HEK293 (cell line): ENCODE results near the gene NAGLU.

Experiments used
- HOXD13 ChIP-seq: sonication (generic); formaldehyde crosslinking; IDR thresholded peaks from 2 replicates; pipeline ENCODE4 v1.8.0; 2022; ENCODE audit warnings: missing genetic modification reagents, borderline replicate concordance
- KLF1 ChIP-seq: fragments of 450-650 bp; formaldehyde crosslinking; IDR thresholded peaks from 2 replicates; pipeline ENCODE4 v1.5.1; 2016; ENCODE audit warnings: missing biosample characterization, missing genetic modification characterization
- SP2 ChIP-seq: fragments of 450-650 bp; formaldehyde crosslinking; IDR thresholded peaks from 2 replicates; pipeline ENCODE4 v1.5.1; 2016; ENCODE audit warnings: missing biosample characterization, missing genetic modification characterization
- WT1 ChIP-seq: fragments of 450-650 bp; formaldehyde crosslinking; IDR thresholded peaks from 2 replicates; pipeline ENCODE4 v1.5.1; 2016; ENCODE audit warnings: missing biosample characterization, missing genetic modification characterization
- ZBTB20 ChIP-seq: fragments of 450-650 bp; formaldehyde crosslinking; IDR thresholded peaks from 2 replicates; pipeline ENCODE4 v1.5.1; 2016; ENCODE audit warnings: missing biosample characterization, missing genetic modification characterization
- ZBTB8A ChIP-seq: fragments of 450-650 bp; formaldehyde crosslinking; IDR thresholded peaks from 2 replicates; pipeline ENCODE4 v1.5.1; 2016; ENCODE audit warnings: missing biosample characterization, missing genetic modification characterization
- ZFP41 ChIP-seq: fragments of 450-650 bp; formaldehyde crosslinking; IDR thresholded peaks from 2 replicates; pipeline ENCODE4 v1.5.1; 2016; ENCODE audit warnings: missing biosample characterization, missing genetic modification characterization, borderline replicate concordance
- ZNF112 ChIP-seq: fragments of 450-650 bp; formaldehyde crosslinking; IDR thresholded peaks from 2 replicates; pipeline ENCODE4 v1.5.0; 2017; ENCODE audit warnings: missing biosample characterization, missing genetic modification characterization
- ZNF174 ChIP-seq: fragments of 450-650 bp; formaldehyde crosslinking; IDR thresholded peaks from 2 replicates; pipeline ENCODE4 v1.5.0; 2017; ENCODE audit warnings: missing biosample characterization, mild to moderate bottlenecking, missing genetic modification characterization
- ZNF19 ChIP-seq: fragments of 450-650 bp; formaldehyde crosslinking; IDR thresholded peaks from 2 replicates; pipeline ENCODE4; 2016; ENCODE audit warnings: missing biosample characterization, missing genetic modification characterization, low read depth
- ZNF214 ChIP-seq: fragments of 450-650 bp; formaldehyde crosslinking; IDR thresholded peaks from 2 replicates; pipeline ENCODE4 v1.5.1; 2017; ENCODE audit warnings: missing biosample characterization, mild to moderate bottlenecking, missing genetic modification characterization, borderline replicate concordance
- ZNF366 ChIP-seq: fragments of 450-650 bp; formaldehyde crosslinking; conservative IDR thresholded peaks from 2 replicates; pipeline ENCODE4 v1.5.1; 2016; ENCODE audit warnings: missing biosample characterization, missing genetic modification characterization
- ZNF529 ChIP-seq: fragments of 450-650 bp; formaldehyde crosslinking; IDR thresholded peaks from 2 replicates; pipeline ENCODE4 v1.5.1; 2017; ENCODE audit warnings: missing genetic modification characterization, missing biosample characterization; ENCODE audit not compliant: insufficient replicate concordance
- ZSCAN16 ChIP-seq: fragments of 450-650 bp; formaldehyde crosslinking; IDR thresholded peaks from 2 replicates; pipeline ENCODE4 v1.5.1; 2016; ENCODE audit warnings: missing biosample characterization, missing genetic modification characterization
- ZSCAN23 ChIP-seq: fragments of 450-650 bp; formaldehyde crosslinking; IDR thresholded peaks from 2 replicates; pipeline ENCODE4 v1.5.1; 2016; ENCODE audit warnings: missing biosample characterization, missing genetic modification characterization
- TF ChIP-seq, protein P1 (sequence below): fragments of 450-650 bp; formaldehyde crosslinking; IDR thresholded peaks from 2 replicates; pipeline ENCODE4 v1.5.1; 2016; ENCODE audit warnings: missing biosample characterization, missing genetic modification characterization, borderline replicate concordance
- TF ChIP-seq, protein P2 (sequence below): fragments of 450-650 bp; formaldehyde crosslinking; IDR thresholded peaks from 2 replicates; pipeline ENCODE4 v1.5.1; 2016; ENCODE audit warnings: missing biosample characterization, missing genetic modification characterization
- TF ChIP-seq, protein P3 (sequence below): fragments of 450-650 bp; formaldehyde crosslinking; IDR thresholded peaks from 2 replicates; pipeline ENCODE4 v1.5.1; 2017; ENCODE audit warnings: missing biosample characterization, missing genetic modification characterization
- TF ChIP-seq, protein P4 (sequence below): fragments of 450-650 bp; formaldehyde crosslinking; IDR thresholded peaks from 2 replicates; pipeline ENCODE4 v1.5.1; 2016; ENCODE audit warnings: missing biosample characterization, missing genetic modification characterization
- TF ChIP-seq, protein P5 (sequence below): fragments of 450-650 bp; formaldehyde crosslinking; IDR thresholded peaks from 2 replicates; pipeline ENCODE4 v1.5.1; 2016; ENCODE audit warnings: missing biosample characterization, missing genetic modification characterization
- TF ChIP-seq, protein P6 (sequence below): fragments of 450-650 bp; formaldehyde crosslinking; IDR thresholded peaks from 2 replicates; pipeline ENCODE4 v1.5.1; 2017; ENCODE audit warnings: missing biosample characterization, mild to moderate bottlenecking, missing genetic modification characterization, moderate library complexity
- TF ChIP-seq, protein P7 (sequence below): fragments of 450-650 bp; formaldehyde crosslinking; IDR thresholded peaks from 2 replicates; pipeline ENCODE4 v1.5.1; 2016; ENCODE audit warnings: missing biosample characterization, missing genetic modification characterization

The NAGLU gene

DNA sequence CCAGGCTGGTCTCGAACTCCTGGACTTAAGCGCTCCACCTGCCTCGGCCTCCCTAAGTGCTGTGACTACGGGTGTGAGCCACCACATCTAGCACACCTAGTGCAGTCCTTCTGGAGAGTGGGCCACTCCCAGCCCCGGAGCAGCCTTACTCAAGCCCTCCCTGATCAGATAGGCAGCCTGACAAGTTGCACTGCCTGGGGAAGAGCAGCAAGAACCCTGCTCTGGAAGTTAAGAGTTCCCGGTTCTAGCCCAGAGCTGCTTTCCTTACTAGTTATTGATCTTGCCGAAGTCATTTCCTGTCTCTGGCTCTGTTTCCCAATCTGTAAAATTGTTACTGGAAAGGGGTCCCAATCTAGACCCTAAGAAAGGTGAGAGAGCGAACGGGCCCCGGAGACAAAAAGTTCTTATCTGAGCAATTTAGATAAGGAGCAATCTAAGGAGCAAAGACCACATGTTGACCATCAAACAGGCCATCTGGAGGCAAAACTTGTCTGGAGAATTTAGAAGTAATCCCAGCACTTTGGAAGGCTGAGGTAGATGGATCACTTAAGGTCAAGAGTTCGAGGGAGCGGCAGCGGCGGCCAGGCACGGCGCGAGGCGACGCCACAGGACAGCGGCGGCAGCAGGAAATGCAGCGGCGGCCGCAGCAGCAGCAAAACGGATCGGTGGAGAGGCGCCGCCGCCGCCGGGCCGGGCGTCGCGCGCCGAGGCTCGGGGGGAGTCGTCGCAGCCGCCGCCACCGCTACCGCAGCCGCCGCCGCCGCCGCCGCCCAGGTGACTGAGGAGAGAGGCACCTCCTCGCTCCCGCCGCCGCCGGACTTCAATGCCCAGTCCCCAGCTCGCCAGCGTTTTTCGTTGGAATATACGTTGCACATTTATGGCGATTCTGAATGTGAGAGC is 4.3 kb upstream of the NAGLU start (continued):
- TF ChIP-seq, protein P1, sequence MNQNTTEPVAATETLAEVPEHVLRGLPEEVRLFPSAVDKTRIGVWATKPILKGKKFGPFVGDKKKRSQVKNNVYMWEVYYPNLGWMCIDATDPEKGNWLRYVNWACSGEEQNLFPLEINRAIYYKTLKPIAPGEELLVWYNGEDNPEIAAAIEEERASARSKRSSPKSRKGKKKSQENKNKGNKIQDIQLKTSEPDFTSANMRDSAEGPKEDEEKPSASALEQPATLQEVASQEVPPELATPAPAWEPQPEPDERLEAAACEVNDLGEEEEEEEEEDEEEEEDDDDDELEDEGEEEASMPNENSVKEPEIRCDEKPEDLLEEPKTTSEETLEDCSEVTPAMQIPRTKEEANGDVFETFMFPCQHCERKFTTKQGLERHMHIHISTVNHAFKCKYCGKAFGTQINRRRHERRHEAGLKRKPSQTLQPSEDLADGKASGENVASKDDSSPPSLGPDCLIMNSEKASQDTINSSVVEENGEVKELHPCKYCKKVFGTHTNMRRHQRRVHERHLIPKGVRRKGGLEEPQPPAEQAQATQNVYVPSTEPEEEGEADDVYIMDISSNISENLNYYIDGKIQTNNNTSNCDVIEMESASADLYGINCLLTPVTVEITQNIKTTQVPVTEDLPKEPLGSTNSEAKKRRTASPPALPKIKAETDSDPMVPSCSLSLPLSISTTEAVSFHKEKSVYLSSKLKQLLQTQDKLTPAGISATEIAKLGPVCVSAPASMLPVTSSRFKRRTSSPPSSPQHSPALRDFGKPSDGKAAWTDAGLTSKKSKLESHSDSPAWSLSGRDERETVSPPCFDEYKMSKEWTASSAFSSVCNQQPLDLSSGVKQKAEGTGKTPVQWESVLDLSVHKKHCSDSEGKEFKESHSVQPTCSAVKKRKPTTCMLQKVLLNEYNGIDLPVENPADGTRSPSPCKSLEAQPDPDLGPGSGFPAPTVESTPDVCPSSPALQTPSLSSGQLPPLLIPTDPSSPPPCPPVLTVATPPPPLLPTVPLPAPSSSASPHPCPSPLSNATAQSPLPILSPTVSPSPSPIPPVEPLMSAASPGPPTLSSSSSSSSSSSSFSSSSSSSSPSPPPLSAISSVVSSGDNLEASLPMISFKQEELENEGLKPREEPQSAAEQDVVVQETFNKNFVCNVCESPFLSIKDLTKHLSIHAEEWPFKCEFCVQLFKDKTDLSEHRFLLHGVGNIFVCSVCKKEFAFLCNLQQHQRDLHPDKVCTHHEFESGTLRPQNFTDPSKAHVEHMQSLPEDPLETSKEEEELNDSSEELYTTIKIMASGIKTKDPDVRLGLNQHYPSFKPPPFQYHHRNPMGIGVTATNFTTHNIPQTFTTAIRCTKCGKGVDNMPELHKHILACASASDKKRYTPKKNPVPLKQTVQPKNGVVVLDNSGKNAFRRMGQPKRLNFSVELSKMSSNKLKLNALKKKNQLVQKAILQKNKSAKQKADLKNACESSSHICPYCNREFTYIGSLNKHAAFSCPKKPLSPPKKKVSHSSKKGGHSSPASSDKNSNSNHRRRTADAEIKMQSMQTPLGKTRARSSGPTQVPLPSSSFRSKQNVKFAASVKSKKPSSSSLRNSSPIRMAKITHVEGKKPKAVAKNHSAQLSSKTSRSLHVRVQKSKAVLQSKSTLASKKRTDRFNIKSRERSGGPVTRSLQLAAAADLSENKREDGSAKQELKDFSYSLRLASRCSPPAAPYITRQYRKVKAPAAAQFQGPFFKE (tag by site-specific recombination) = no peak
- TF ChIP-seq KLF1 = no peak; the same call in 1 of the 2 replicates
- TF ChIP-seq, protein P2, sequence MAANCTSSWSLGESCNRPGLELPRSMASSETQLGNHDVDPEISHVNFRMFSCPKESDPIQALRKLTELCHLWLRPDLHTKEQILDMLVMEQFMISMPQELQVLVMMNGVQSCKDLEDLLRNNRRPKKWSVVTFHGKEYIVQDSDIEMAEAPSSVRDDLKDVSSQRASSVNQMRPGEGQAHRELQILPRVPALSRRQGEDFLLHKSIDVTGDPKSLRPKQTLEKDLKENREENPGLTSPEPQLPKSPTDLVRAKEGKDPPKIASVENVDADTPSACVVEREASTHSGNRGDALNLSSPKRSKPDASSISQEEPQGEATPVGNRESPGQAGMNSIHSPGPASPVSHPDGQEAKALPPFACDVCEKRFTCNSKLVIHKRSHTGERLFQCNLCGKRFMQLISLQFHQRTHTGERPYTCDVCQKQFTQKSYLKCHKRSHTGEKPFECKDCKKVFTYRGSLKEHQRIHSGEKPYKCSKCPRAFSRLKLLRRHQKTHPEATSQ = no peak
- TF ChIP-seq HOXD13 (CRISPR knock-in tag) = no peak
- no peak for TF ChIP-seq ZSCAN16 (tag by site-specific recombination)
- TF ChIP-seq, protein P3, sequence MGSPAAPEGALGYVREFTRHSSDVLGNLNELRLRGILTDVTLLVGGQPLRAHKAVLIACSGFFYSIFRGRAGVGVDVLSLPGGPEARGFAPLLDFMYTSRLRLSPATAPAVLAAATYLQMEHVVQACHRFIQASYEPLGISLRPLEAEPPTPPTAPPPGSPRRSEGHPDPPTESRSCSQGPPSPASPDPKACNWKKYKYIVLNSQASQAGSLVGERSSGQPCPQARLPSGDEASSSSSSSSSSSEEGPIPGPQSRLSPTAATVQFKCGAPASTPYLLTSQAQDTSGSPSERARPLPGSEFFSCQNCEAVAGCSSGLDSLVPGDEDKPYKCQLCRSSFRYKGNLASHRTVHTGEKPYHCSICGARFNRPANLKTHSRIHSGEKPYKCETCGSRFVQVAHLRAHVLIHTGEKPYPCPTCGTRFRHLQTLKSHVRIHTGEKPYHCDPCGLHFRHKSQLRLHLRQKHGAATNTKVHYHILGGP (tag by site-specific recombination) = no peak
- no peak for TF ChIP-seq ZSCAN23
- TF ChIP-seq ZNF112 (tag by site-specific recombination) = no peak
- no peak for TF ChIP-seq ZBTB20
- TF ChIP-seq WT1 = no peak
- no peak for TF ChIP-seq ZFP41 (tag by site-specific recombination)
- TF ChIP-seq, protein P4, sequence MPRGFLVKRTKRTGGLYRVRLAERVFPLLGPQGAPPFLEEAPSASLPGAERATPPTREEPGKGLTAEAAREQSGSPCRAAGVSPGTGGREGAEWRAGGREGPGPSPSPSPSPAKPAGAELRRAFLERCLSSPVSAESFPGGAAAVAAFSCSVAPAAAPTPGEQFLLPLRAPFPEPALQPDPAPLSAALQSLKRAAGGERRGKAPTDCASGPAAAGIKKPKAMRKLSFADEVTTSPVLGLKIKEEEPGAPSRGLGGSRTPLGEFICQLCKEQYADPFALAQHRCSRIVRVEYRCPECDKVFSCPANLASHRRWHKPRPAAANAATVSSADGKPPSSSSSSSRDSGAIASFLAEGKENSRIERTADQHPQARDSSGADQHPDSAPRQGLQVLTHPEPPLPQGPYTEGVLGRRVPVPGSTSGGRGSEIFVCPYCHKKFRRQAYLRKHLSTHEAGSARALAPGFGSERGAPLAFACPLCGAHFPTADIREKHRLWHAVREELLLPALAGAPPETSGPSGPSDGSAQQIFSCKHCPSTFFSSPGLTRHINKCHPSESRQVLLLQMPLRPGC (tag by site-specific recombination) = no peak
- TF ChIP-seq ZNF174 = no peak
- TF ChIP-seq ZNF214 (tag by site-specific recombination) = no peak
- no peak for TF ChIP-seq SP2 (tag by site-specific recombination)
- TF ChIP-seq, protein P5, sequence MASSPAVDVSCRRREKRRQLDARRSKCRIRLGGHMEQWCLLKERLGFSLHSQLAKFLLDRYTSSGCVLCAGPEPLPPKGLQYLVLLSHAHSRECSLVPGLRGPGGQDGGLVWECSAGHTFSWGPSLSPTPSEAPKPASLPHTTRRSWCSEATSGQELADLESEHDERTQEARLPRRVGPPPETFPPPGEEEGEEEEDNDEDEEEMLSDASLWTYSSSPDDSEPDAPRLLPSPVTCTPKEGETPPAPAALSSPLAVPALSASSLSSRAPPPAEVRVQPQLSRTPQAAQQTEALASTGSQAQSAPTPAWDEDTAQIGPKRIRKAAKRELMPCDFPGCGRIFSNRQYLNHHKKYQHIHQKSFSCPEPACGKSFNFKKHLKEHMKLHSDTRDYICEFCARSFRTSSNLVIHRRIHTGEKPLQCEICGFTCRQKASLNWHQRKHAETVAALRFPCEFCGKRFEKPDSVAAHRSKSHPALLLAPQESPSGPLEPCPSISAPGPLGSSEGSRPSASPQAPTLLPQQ (tag by site-specific recombination) = no peak
- TF ChIP-seq ZNF366 (tag by site-specific recombination) = no peak
- TF ChIP-seq ZNF529 (tag by site-specific recombination) = no peak
- TF ChIP-seq ZBTB8A (tag by site-specific recombination) = peak; percentile 19; the same call in 1 of the 2 replicates
- TF ChIP-seq, protein P6, sequence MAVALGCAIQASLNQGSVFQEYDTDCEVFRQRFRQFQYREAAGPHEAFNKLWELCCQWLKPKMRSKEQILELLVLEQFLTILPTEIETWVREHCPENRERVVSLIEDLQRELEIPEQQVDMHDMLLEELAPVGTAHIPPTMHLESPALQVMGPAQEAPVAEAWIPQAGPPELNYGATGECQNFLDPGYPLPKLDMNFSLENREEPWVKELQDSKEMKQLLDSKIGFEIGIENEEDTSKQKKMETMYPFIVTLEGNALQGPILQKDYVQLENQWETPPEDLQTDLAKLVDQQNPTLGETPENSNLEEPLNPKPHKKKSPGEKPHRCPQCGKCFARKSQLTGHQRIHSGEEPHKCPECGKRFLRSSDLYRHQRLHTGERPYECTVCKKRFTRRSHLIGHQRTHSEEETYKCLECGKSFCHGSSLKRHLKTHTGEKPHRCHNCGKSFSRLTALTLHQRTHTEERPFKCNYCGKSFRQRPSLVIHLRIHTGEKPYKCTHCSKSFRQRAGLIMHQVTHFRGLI = 0 out of 2 replicates have a peak, but pooled peaks have one; percentile 18
- TF ChIP-seq ZNF19 (tag by site-specific recombination) = no peak
- TF ChIP-seq, protein P7, sequence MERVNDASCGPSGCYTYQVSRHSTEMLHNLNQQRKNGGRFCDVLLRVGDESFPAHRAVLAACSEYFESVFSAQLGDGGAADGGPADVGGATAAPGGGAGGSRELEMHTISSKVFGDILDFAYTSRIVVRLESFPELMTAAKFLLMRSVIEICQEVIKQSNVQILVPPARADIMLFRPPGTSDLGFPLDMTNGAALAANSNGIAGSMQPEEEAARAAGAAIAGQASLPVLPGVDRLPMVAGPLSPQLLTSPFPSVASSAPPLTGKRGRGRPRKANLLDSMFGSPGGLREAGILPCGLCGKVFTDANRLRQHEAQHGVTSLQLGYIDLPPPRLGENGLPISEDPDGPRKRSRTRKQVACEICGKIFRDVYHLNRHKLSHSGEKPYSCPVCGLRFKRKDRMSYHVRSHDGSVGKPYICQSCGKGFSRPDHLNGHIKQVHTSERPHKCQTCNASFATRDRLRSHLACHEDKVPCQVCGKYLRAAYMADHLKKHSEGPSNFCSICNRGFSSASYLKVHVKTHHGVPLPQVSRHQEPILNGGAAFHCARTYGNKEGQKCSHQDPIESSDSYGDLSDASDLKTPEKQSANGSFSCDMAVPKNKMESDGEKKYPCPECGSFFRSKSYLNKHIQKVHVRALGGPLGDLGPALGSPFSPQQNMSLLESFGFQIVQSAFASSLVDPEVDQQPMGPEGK = no peak
